Measurements from ENCODE around the gene CLNK.

GRCh38 chr4:10529291-10530136, 155.1 kb downstream of the CLNK start:
- no peak for TF ChIP-seq POLR2AphosphoS5 (IDR thresholded peaks at IDR 0.05; ENCODE audit: low read depth, low read length)
- no peak for TF ChIP-seq NRF1 (IDR thresholded peaks at IDR 0.05; ENCODE audit: low read depth, low read length)
- no peak for TF ChIP-seq CTCF (IDR thresholded peaks at IDR 0.05)
- no peak for TF ChIP-seq EP300 (IDR thresholded peaks at IDR 0.05; ENCODE audit: borderline replicate concordance in 1 of 2, low read depth in 1 of 2, low read length in 1 of 2)
- no peak for TF ChIP-seq TCF12 (IDR thresholded peaks at IDR 0.05)
- TF ChIP-seq EZH2phosphoT487 (IDR thresholded peaks at IDR 0.05; ENCODE audit: borderline replicate concordance, low read depth): no peak
- no peak for TF ChIP-seq TEAD4 (IDR thresholded peaks at IDR 0.05; ENCODE audit: borderline replicate concordance, insufficient read depth)
- no peak for TF ChIP-seq GABPA (IDR thresholded peaks at IDR 0.05; ENCODE audit: low read depth)
- no peak for TF ChIP-seq MXI1 (IDR thresholded peaks at IDR 0.05; ENCODE audit: low read depth, low read length)
- TF ChIP-seq RFX5 (IDR thresholded peaks at IDR 0.05; ENCODE audit: low read length): no peak
- no peak for TF ChIP-seq REST (IDR thresholded peaks at IDR 0.05; ENCODE audit: low read depth, low read length)
- TF ChIP-seq SIN3A (IDR thresholded peaks at IDR 0.05; ENCODE audit: borderline replicate concordance, low read depth, low read length): no peak
- TF ChIP-seq CHD2 (IDR thresholded peaks at IDR 0.05; ENCODE audit: low read length, partially characterized antibody): no peak
- no peak for TF ChIP-seq TAF1 (IDR thresholded peaks at IDR 0.05; ENCODE audit: borderline replicate concordance, low read depth, low read length)
